NCI-H2029 (cell line): ENCODE measurements around the gene GPATCH2L.
A peak's percentile ranks its signal among the peaks of the same experiment; 100 is the strongest.

ENCODE experiments used
- DNase-seq: peaks from one replicate; lab custom pipeline; 2025; lab: John Stamatoyannopoulos, UW

Gene GPATCH2L

DNA sequence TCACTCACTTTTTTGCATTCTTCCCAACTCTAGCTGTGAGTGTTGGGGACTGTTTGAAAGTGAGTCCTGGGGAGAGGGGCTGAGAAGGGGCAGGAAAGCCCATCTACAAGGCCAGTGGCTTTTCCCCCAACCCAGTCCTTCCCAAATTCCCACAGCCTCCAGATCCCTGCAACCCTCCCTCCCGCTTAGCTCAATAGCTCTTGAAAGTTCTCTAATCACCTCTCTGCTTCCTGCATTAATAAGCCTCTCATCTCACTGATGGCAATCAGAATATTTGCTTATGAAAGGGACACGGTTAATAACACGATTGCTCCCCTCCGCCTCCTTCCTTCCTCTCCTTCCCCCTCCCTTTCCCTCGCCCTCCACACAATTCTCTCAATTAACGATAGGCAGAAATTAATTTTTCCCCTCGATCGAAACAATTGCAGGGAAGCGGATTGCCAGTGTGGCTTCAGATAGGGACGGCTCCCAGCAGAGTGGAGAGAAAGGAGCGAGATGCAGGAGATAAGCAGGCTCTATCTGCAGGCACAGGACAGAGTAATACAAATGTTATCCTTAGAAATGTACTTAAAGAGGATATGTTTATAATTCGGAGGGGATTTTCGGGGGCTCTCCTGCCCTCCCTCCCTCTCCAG, 15.1 kb upstream of the GPATCH2L start:
- DNase-seq, result no peak

GRCh38 chr14:76138119-76138757, 13.5 kb upstream of the GPATCH2L start:
- no peak for DNase-seq

DNA sequence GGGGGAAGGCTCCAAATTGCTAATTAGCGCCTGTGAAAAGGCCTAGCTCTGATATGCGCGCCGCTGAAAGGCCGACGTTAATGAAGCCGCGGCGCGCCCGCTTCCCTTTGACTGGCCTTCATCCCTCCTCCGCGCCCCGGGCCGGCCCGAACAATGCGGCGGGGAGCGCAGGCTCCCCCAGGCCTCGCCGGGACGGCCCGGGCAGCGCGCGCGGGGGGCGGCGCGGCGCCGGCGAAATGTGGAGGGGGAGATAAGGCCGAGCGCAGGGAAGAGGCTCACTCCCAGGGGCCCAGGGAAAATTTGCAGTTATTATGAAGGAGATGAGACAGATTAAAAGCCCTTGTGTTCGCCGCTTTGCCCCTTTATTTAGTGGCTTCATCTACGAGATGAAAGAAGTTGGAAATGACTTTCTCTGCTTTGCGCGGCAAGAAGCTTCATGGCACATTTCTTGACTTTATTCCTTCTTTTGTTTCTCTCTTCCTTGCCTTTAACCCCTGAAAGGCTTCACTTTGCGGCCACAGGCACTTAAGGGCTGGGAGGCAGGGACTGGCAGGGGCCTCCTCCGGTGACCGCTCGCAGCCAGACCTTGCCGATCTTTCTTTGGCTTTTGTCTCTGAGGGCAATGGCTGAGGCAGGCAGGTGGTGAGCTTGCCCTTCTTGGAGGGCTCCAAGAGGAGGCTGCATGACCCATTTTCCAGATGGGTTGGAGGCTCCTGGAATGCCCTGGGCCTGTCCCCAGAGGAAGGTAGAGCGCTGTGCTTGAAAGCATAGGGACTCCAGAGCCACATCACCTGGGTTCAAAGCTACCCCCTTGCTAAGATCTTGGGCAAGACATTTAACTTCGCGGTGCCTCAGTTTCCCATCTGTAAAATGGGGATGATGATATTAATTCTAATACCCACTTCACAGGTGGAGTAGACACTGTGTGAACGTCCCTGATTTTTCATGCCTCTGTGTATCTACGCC, 12.7 kb upstream of the GPATCH2L start:
- no peak for DNase-seq

DNA sequence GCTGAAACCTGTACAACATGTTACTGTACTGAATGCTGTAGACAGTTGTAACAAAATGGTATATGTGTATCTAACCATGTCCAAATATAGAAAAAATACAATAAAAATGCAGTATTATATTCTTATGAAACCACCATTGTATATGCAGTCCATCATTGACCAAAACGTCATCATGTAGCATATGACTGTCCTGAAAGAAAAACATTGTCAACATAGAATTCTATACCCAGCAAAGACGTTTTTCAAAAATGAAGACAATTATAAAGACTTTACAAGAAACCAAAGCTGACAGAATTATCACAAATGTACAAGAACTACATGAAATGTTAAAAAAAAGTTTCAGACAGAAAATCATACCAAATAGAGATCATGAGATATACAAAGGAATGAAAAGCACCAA, 8.1 kb upstream of the GPATCH2L start:
- DNase-seq, result no peak

DNA sequence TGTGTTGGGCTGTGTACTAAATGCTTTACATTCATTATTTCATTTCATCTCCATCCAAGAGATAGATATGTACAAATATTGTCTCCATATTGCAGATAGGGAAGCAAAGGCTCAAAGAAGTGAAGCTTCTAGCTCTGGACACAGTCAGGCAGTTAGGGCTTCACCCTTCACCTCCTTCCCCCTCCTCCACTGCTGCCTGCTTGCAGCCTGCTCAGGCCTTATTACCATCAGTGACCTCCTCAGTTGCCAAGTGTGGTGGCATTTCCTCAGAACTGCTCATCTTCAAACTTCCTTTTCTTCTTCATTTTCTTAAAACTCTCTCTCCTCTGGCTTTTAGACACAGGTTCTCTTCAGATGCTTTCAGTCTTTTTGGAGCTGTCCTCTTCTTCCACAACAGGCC, 4.7 kb upstream of the GPATCH2L start:
- no peak for DNase-seq

GRCh38 chr14:76149196-76149595, 2.5 kb upstream of the GPATCH2L start:
- DNase-seq, result no peak

DNA sequence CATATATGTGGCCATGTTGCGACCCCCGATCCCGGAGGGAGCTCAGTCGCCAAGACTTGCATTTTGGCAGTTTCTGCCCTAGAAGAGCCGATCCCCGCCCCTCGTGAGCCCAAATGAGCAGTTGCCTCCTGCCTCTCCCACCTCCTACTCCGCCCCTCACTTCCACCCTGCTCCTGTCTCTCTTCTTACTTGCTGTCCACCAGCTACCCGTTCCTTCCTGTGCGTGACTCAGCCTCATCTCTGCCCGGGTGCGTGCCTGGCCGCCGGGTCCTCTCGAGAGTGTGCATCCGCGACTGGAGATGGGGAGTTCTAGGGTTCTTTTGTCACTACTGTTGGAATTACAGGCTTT, 585 bp downstream of the GPATCH2L start:
- peak; percentile 1 for DNase-seq

- no peak for DNase-seq
Observed at GRCh38 chr14:76153919-76154318, 2.2 kb downstream of the GPATCH2L start.

DNA sequence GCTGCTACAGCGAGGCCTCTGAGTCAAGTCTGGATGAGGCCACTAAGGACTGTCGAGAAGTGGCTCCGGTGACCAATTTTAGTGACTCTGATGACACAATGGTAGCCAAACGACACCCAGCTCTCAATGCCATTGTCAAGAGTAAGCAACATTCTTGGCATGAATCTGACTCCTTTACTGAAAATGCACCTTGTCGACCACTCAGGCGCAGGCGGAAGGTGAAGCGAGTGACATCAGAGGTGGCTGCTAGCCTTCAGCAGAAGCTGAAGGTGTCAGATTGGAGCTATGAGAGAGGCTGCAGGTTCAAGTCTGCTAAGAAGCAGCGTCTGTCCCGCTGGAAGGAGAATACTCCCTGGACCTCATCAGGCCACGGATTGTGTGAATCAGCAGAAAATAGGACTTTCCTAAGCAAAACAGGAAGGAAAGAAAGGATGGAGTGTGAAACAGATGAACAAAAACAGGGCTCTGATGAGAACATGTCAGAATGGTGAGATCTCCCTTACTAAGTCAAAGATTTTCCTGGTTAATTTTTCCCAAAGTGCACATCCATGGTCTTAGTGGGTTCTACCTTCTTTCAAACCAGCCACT, 2.9 kb downstream of the GPATCH2L start:
- no peak for DNase-seq

DNA sequence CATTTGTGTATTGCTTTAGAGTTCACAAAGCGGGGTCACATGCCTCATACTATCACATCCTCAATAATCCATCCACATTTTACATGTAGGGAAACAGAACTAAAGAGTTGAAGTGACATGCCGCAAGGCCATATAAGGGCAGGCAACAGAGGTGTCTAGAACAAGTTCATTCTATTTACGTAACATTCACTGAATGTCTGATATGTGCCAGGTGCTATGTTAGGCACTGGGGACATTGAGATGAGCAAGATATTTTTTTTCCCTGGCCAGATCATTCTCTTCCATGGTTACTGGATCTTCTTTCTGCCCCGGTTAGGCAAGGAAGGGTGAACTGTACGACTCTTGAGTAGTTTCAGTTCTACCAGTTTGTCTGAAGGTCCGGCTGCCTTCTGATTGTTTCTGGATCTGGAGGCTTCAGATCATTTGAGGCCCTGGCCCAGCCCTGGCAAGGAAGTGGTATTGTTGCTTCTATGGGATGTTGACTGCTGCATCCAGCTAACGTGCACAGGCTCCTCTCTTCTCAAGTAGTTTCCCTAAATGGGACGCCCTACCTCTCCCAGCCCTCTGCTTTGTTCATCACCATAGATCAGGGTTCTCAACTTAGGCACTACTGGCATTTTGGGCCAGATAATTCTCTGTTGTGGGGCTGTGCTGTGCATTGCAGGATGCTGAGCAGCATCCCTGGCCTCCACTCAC, 12.1 kb downstream of the GPATCH2L start:
- no peak for DNase-seq

DNA sequence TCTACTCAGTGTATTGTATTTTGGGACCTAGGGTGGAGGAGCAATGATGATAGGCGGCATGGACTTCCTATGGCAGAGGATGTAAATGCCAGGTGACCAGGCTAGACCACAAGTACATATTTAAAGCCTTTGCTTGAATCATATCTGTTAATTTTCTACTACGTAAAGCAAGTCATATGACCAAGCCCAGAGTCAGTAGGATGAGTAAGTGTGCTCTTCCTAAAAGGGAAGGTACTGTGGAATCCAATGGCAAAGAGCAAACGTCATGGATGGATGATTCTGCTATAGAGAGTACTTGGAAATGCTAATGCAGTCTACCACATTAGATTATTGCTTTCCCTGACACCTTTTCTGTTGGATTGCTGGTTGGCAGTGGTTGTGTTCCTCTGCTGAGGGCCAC, 16.8 kb downstream of the GPATCH2L start:
- peak; percentile 22 for DNase-seq

DNA sequence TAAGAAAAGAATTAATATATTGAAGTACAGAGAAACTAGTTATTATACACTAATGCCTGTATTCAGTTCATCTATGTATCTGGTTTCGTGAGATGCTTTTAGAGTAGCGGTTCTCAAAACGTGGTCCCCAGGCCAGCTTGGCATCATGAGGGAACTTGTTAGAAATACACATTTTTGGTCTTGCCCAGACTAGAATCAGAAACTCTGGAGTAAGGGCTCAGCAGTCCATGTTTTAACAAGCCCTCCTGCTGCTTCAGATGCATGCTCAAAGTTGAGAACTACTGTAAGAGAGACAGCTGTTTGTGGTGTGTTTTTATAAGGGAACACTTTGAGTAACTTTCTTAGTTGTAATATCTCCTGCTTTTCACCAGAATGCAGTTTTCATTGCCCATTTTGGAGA, 18.1 kb downstream of the GPATCH2L start:
- no peak for DNase-seq

- no peak for DNase-seq
Observed at GRCh38 chr14:76174982-76175381, 23.3 kb downstream of the GPATCH2L start.

DNA sequence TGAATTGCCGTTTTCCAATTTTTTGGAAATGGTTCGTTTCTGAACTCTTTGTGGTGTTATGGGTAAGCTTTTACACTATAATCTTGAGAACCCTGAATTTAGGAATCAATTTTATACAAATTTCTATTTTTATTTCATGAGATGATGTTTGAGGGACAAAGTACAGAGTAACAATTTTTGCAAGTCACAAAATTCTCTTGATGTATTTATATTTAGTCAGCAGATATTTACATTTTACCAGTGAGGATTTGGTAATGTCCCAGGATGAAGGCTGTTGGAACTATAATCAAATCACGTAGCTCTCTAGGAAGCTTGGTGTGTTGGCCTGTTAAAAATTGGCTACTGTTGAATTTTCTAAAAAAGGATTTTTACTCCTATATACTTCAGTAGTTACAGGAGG, 24.2 kb downstream of the GPATCH2L start:
- DNase-seq, result no peak

DNA sequence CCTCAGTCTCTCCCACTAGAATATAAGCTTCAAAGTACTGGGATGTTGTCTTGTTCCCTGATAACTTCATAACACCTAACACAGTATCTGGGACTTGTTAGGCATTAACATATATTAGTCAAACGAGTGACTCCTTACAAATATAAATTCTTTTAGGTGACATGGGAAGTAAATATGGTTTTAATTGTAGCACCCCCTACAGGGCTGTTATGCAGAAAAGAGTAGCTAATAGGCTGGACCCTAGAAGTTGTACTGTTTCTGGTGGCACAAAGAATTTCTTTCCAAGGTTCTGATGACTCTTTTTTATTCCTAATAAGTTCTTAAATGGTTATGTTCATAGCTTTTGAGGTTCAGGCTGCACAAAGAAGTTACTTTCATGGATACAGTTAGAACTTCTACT, 29.8 kb downstream of the GPATCH2L start:
- DNase-seq, result no peak

- DNase-seq, result no peak
Observed at GRCh38 chr14:76186308-76187027, 34.7 kb downstream of the GPATCH2L start.

DNA sequence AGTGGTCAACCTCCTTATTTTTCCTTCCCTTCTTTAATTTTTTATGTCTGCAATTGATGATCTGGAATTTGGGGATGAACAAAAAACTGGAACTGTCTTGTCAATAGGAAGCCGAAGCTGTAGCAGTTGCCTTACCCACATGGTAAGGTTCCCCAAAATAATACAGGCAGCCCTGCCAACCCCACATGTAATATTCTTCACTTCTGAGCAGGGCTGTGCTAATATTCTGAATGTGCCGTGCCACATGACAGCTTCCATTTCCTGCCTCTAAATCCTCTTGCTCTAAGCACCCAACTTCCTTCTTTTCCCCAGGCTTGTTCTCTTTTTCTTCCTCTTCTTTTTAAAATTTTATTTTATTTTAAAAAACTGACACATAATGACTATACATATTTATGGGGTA, 39.6 kb downstream of the GPATCH2L start:
- DNase-seq, result no peak

- DNase-seq, result no peak
Observed at GRCh38 chr14:76193696-76194095, 42.0 kb downstream of the GPATCH2L start.

DNA sequence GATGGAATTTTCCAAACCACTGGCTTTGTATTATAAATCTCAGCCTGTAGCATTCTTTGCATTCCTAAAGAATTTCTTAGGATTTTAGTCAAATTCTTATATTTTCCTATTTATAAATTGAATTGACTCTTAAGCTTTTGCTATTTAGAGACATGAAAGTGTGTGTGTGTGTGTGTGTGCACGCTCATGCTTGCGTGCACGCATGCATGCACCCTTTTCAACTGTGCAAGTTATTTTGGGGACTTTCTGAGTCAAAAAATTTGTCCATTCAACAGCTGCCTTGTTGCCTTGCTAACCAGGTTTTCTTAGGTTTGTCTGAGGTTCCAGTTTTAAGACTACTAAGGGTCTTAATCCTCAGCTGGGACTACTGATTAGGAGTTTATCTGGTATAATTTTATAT, 42.6 kb downstream of the GPATCH2L start:
- DNase-seq, result no peak

DNA sequence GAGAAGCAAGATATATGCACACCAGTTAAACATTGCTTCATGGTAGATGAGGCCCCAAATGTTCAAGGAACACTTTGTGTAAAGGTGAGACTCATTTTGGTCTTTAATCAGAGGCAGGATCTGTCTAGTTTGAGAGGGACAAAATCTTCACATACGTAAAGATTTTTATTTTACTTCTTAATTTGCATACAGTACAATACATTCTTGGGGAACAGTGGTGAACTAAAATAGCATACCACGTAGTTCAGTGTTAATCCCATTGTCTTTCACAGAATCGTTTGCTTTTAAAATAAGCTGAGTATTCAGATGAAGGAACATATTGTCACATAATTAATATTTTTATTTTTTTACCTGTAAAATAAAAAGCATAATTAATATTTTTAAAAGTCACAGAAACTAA, 43.3 kb downstream of the GPATCH2L start:
- DNase-seq, result no peak

GRCh38 chr14:76196980-76197695, 45.4 kb downstream of the GPATCH2L start:
- DNase-seq, result no peak
